Activated CD8-positive, alpha-beta T cell treated with anti-CD3 and anti-CD28 coated beads, Interleukin-2, amount 10 ng/mL, durations not matched to agents 7 days and 5 days (primary cell): ENCODE measurements around the gene SUSD2. TPM values are rescaled to one million over a fixed set of nuclear protein-coding genes. Genes with fewer than 3 reads are reported as not detected.

Experiments used
- ATAC-seq: fragments of 150-1000 bp; cut with Tn5 transposase; one replicate; pipeline ENCODE4 v1.10.0; 2021; ENCODE audit warnings: moderate library complexity
- CTCF ChIA-PET: fragments of 350-600 bp; sonication (Branson Sonifier 250); formaldehyde crosslinking; loops from one replicate; lab custom pipeline; 2021; ENCODE audit warnings: antibody characterized with exemption; lab: Charles Lee
- POLR2A ChIA-PET: fragments of 350-600 bp; sonication (Branson Sonifier 250); formaldehyde crosslinking; loops from one replicate; lab custom pipeline; 2021; ENCODE audit warnings: antibody characterized with exemption; lab: Charles Lee
- DNase-seq: peaks from one replicate; pipeline ENCODE4 v3.0.0-alpha.2; 2020
- H3K27ac Mint-ChIP-seq: one replicate; pipeline ENCODE4 v1.8.0; 2021; ENCODE audit warnings: mild to moderate bottlenecking, mixed read lengths
- H3K27me3 Mint-ChIP-seq: one replicate; pipeline ENCODE4 v1.8.0; 2021; ENCODE audit warnings: low read depth, mixed read lengths
- H3K36me3 Mint-ChIP-seq: one replicate; pipeline ENCODE4 v1.8.0; 2021; ENCODE audit warnings: low read depth, mixed read lengths
- H3K4me1 Mint-ChIP-seq: one replicate; pipeline ENCODE4 v1.8.0; 2021; ENCODE audit warnings: low read depth, mixed read lengths
- H3K4me3 Mint-ChIP-seq: one replicate; pipeline ENCODE4 v1.8.0; 2021; ENCODE audit warnings: mild to moderate bottlenecking, mixed read lengths
- H3K9me3 Mint-ChIP-seq: one replicate; pipeline ENCODE4 v1.8.0; 2022; ENCODE audit warnings: mixed read lengths; ENCODE audit not compliant: insufficient read depth
- total RNA-seq, 2 experiments: library from RNA; stranded (reverse); gene quantifications; one replicate each; pipeline ENCODE4 v1.2.3, GENCODE V29; 2021

The SUSD2 gene
- total RNA-seq, 2 experiments from 2014 or later, result 1.3 to 1.9 TPM

DNA sequence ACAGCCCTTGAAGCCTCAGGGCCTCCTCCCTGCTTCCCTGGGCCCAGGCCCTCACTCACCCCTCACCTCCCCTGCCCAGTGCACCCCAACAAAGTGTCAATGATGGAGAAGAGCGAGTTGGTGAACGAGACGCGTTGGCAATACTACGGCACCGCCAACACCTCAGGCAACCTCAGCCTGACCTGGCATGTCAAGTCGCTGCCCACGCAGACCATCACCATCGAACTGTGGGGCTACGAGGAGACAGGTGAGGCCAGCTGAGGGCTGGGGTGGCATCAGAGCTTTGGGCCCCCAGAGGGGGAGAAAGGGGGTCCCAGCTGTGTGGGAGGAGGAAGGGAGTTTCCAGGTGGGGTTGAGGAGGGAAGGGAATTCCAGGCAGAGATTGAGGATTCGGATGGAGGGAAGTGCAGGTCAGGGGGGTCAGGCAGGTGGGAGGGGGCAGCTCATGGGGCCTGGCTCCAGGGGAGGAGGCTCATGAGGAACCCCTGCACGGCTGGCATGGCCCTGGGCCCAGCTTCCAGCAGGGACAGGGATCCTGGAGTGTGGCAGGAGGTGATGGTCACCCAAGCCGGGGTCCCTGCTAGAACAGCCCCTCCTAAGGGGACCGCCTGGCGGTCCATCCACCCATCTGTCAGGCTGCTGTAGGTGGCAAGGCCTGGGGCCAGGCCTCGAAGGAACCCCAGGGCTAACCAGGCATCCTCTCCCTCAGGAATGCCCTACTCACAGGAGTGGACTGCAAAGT, 2.9 kb downstream of the SUSD2 start:
- Mint-ChIP-seq H3K4me1 (no peaks in the 10 kb centered on the region), H3K27me3 (no peaks in the 10 kb centered on the region), H3K4me3 (no peak overlapping the region), H3K27ac (no peak overlapping the region), H3K9me3 (no peaks in the 10 kb centered on the region), H3K36me3 (peaks cover 2% of the 10 kb centered on the region)
- POLR2A ChIA-PET, result no interaction called here
- no peak for ATAC-seq
- CTCF ChIA-PET, result interaction anchor here (1.2 kb wide), 1 partner anchor 9 kb away, joined by 3 read pairs; no protein-coding TSS in a partner anchor
- no peak for DNase-seq

DNA sequence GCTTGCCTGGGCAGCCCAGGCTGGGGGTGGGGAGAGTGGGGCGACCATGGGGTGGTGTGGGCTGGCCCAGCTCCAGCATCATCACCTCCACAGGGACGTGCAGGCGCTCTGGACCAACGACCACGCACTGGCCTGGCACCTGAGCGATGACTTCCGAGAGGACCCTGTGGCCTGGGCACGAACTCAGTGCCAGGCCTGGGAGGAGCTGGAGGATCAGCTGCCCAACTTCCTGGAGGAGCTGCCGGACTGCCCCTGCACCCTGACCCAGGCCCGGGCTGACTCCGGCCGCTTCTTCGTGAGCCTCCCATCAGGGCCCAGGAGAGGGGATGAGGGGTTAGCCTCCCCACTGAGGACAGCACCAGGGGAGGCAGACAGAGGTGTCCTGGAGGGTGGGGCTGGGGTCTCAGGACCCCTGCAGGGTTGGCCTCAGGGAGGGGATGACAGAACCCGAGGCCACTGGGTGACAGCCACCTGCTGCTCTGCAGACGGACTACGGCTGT, 3.8 kb downstream of the SUSD2 start:
- peaks cover 6% of the 10 kb centered on the region for H3K4me1 Mint-ChIP-seq
- H3K27ac Mint-ChIP-seq, result no peak overlapping the region
- H3K4me3 Mint-ChIP-seq, result no peak overlapping the region
- ChIA-PET CTCF (no interaction called here), POLR2A (no interaction called here)
- H3K36me3 Mint-ChIP-seq, result no peaks in the 10 kb centered on the region
- no peaks in the 10 kb centered on the region for H3K9me3 Mint-ChIP-seq
- no peaks in the 10 kb centered on the region for H3K27me3 Mint-ChIP-seq
- ATAC-seq (no peak), DNase-seq (no peak)

DNA sequence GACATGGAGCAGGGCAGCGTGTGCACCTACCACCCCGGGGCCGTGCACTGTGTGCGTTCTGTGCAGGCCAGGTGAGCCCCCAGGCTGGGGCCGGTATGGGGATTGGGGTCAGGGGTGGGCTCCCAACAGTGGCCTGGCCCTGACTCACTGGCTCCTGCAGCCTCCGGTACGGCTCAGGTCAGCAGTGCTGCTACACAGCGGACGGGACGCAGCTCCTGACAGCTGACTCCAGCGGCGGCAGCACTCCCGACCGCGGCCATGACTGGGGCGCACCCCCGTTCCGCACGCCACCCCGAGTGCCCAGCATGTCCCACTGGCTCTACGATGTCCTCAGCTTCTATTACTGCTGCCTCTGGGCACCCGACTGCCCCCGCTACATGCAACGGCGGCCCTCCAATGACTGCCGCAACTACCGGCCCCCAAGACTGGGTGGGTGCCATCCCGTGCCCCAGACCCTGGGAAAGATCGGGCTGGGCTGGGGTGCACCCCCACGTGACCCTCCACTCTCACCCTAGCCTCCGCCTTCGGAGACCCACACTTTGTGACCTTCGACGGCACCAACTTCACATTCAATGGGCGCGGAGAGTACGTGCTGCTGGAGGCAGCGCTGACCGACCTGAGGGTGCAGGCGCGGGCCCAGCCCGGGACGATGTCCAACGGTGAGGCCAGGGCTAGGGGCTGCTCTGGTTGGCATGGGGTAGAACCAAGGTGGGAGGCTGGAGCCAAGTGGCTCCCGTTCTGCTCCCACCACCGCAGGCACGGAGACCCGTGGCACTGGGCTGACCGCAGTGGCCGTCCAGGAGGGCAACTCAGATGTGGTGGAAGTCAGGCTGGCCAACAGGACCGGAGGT, 4.4 kb downstream of the SUSD2 start:
- no peak for ATAC-seq
- ChIA-PET POLR2A (no interaction called here), CTCF (no interaction called here)
- Mint-ChIP-seq H3K27me3 (no peaks in the 10 kb centered on the region), H3K9me3 (no peaks in the 10 kb centered on the region), H3K27ac (no peak overlapping the region), H3K4me1 (peaks cover 8% of the 10 kb centered on the region), H3K4me3 (no peak overlapping the region), H3K36me3 (no peaks in the 10 kb centered on the region)
- DNase-seq, result no peak

DNA sequence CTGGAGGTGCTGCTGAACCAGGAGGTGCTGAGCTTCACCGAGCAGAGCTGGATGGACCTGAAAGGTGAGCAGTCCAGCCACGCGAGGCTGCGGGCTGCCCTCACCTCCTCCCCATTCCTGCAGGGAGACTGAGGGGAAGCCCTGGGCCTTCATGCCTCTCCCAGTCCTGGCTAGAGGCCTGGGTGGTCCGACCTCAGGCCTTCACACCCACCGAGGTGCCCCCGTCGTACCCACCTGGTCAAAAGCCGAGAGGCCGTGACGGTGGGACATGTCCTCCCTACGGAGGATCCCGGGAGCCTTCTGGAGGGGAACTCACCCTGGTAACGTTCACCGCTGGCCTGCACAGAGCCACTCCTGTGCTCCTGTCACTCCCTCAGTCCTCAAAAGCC, 5.1 kb downstream of the SUSD2 start:
- no peak overlapping the region for H3K4me3 Mint-ChIP-seq
- H3K9me3 Mint-ChIP-seq, result no peaks in the 10 kb centered on the region
- no peak for ATAC-seq
- no peaks in the 10 kb centered on the region for H3K27me3 Mint-ChIP-seq
- peaks cover 8% of the 10 kb centered on the region for H3K4me1 Mint-ChIP-seq
- ChIA-PET POLR2A (no interaction called here), CTCF (no interaction called here)
- H3K27ac Mint-ChIP-seq, result no peak overlapping the region
- DNase-seq, result no peak
- H3K36me3 Mint-ChIP-seq, result no peaks in the 10 kb centered on the region

DNA sequence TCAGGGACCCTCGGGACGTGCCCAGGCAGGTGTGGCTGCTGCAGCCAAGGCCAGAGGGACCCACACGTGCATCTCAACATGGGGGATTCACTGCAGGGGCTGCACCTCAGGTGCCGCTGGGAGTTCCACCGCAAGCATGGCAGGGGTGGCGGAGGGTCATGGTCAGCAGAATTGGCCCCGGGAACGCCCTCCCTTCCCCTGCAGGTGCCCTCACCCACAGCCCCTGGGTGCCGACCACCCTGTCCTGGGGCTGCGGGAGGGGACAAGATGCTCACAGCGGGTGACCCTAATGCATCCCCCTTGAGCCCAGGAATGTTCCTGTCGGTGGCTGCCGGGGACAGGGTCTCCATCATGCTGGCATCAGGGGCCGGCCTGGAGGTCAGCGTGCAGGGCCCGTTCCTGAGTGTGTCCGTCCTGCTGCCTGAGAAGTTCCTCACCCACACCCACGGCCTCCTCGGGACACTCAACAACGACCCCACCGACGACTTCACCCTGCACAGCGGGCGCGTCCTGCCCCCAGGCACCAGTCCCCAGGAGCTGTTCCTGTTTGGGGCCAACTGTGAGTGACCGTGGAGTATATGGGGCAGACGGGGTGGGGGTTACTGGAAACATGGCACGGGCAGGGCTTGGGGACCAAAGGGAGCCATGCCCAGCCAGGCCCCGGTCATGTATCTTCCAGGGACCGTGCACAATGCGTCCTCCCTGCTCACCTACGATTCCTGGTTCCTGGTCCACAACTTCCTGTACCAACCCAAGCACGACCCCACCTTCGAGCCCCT, 5.8 kb downstream of the SUSD2 start:
- H3K4me3 Mint-ChIP-seq, result no peak overlapping the region
- DNase-seq, result no peak
- H3K27me3 Mint-ChIP-seq, result no peaks in the 10 kb centered on the region
- H3K27ac Mint-ChIP-seq, result no peak overlapping the region
- ChIA-PET POLR2A (no interaction called here), CTCF (interaction anchor here (0.6 kb wide), 1 partner anchor 53 kb away, joined by 3 read pairs; no protein-coding TSS in a partner anchor)
- H3K4me1 Mint-ChIP-seq, result peaks cover 8% of the 10 kb centered on the region
- H3K36me3 Mint-ChIP-seq, result no peaks in the 10 kb centered on the region
- no peak for ATAC-seq
- H3K9me3 Mint-ChIP-seq, result no peaks in the 10 kb centered on the region

DNA sequence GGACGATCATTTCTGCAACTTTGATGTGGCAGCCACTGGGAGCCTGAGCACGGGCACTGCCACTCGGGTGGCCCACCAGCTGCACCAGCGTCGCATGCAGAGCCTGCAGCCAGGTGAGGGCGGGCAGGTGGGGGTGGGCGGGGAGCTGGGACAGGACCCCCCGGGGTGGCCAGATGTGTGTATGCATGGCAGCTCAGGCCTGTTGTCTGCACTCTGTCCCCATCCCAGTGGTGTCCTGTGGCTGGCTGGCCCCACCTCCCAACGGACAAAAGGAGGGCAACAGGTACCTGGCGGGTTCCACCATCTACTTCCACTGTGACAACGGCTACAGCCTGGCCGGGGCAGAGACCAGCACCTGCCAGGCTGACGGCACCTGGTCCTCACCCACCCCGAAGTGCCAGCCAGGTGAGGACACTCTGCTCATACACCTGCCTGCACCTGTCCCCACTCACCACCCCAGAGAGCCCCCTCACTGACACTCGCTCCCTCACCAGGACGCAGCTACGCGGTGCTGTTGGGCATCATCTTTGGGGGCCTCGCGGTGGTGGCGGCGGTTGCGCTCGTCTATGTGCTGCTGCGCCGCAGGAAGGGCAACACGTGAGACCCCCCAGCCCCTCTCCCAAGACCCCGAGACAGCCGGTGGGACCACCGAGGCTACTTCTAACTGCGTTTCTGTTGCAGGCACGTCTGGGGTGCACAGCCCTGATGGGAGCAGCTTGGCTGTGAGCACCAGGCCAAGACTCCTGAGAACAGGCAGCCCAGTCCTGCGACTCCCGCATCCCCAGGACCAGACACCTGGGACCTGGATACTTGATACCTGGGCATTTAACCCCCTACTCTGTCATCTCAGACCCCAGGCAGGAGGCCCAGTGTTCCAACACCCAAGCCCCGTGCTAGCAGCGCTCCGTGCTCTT, 6.7 kb downstream of the SUSD2 start:
- Mint-ChIP-seq H3K27ac (no peak overlapping the region), H3K4me3 (no peak overlapping the region), H3K4me1 (peaks cover 8% of the 10 kb centered on the region), H3K27me3 (no peaks in the 10 kb centered on the region), H3K9me3 (no peaks in the 10 kb centered on the region), H3K36me3 (no peaks in the 10 kb centered on the region)
- CTCF ChIA-PET, result interaction anchor here (0.6 to 2.3 kb wide), 2 partner anchors 52 to 53 kb away, joined by 3 to 7 read pairs; no protein-coding TSS in a partner anchor
- no peak for DNase-seq
- ATAC-seq, result no peak
- POLR2A ChIA-PET, result no interaction called here

DNA sequence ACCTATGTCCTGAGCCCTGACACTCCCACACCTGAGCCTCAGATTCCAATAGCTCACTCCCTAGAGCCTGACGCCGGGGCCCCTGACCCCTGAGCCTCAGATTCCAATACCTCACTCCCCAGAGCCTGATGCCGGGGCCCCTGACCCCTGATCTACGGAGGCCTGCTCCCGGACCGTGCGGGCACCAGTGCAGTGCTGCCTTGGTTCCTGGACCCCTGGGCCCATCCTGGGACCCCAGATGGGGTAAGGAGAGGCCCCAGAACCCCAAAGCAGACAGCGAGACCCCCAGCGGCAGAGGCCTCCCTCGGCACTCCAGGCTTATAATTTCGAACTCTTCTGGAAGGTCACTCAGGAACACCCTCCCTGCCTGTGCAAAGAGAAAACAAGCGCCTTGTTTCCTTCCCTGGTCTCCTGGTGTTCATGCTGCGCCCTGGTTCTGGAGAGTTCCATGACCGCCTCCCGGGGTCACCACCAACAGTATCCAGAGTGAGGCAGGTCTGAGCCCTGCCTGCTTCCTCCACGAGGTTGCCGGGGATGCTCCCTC, 7.5 kb downstream of the SUSD2 start:
- H3K4me3 Mint-ChIP-seq, result no peak overlapping the region
- no peaks in the 10 kb centered on the region for H3K27me3 Mint-ChIP-seq
- DNase-seq (no peak), ATAC-seq (no peak)
- no peaks in the 10 kb centered on the region for H3K36me3 Mint-ChIP-seq
- H3K27ac Mint-ChIP-seq, result no peak overlapping the region
- peaks cover 9% of the 10 kb centered on the region for H3K4me1 Mint-ChIP-seq
- H3K9me3 Mint-ChIP-seq, result no peaks in the 10 kb centered on the region
- CTCF ChIA-PET, result interaction anchor here (0.8 to 2.9 kb wide), 10 partner anchors 10 to 96 kb away, joined by 3 to 21 read pairs (median 6); partner anchors contain the start of gene GGT5
- POLR2A ChIA-PET, result no interaction called here

DNA sequence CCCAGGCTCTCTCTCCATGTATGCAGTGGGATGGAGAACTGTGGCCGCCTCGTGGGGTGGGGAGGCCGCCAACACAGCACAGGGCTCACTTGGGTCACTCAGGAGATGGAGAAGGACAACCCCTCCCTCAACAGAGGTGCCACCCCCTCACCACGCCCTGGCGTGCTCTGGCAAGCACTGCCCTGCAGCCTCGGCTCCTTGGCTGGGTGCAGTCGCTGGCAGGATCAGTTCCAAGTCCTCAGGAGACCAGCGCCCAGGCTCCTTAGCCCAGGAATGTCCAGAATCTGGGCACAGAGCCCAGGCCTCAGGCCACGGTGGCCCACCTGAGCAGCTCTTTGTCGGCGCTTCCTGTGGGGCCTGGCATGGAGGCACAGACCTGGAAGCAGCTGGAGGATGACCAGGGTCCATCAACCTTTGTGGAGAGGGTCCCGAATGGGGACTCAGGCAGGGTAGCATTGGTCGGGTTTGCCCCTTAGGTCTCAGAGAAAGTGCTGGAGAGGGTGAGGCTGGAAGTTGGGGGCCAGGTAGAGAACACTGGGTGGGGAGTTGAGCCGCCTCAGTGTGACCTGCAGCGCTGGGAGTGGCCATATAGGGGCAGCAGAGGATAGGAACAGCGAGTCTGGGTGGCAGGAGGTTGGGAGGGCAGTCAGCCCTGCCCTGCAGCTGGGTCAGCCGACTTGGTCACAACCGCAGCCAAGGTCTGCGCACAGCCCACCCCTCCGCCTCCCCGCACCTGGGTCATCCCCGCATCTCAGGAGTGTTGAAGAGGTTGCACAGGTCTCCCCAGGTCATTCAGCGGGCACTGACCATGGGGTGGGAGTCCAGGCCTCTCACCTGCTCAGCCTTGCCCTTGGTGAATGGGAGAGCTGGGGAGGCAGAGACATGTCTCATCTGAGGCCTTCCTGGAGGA, 8.2 kb downstream of the SUSD2 start:
- POLR2A ChIA-PET, result no interaction called here
- Mint-ChIP-seq H3K27ac (no peak overlapping the region), H3K4me1 (peaks cover 11% of the 10 kb centered on the region), H3K9me3 (no peaks in the 10 kb centered on the region), H3K27me3 (no peaks in the 10 kb centered on the region), H3K36me3 (no peaks in the 10 kb centered on the region), H3K4me3 (no peak overlapping the region)
- ATAC-seq (peak; percentile 77), DNase-seq (peak; percentile 73)
- CTCF ChIA-PET, result interaction anchor here (0.6 to 2.9 kb wide), 16 partner anchors 9 to 100 kb away, joined by 3 to 21 read pairs (median 5); partner anchors contain the start of gene GGT5

DNA sequence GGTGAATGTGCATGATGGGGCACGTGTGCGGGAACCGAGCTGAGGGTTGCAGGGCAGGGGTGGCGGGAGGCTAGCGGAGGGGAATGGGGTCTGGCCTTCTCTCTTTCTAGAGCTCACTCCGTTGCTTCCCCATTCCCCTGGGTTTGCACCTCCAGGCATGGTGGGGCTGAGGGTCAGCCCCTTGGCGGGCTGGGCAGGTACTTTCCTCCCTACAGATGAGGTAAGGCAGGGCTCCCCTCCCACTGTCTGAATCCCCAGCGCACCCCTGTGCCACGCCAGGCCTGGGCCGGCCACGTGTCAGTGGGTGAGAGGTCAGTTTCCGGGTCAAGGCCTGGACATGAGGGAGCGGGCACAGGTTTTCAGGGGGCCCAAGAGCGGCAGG, 8.9 kb downstream of the SUSD2 start:
- H3K27ac Mint-ChIP-seq, result no peak overlapping the region
- H3K4me1 Mint-ChIP-seq, result peaks cover 11% of the 10 kb centered on the region
- no peaks in the 10 kb centered on the region for H3K36me3 Mint-ChIP-seq
- no peak for DNase-seq
- H3K27me3 Mint-ChIP-seq, result no peaks in the 10 kb centered on the region
- no peaks in the 10 kb centered on the region for H3K9me3 Mint-ChIP-seq
- no peak overlapping the region for H3K4me3 Mint-ChIP-seq
- no peak for ATAC-seq
- ChIA-PET CTCF (interaction anchor here (0.6 to 2.9 kb wide), 13 partner anchors 8 to 99 kb away, joined by 3 to 21 read pairs (median 5); partner anchors contain the start of gene GGT5), POLR2A (no interaction called here)
